Astrocyte (in vitro differentiated cells and primary cell): ENCODE results near the gene L3MBTL4. TPM values are rescaled to one million over a fixed set of nuclear protein-coding genes. Genes with fewer than 3 reads are reported as not detected.

ENCODE experiments used
- DNase-seq: peaks from one replicate; pipeline ENCODE4 v3.0.0-alpha.2; 2010; ENCODE audit warnings: low read depth
- FAIRE-seq: peaks from 2 replicates; lab custom pipeline; 2011; peaks lifted over from hg19 to GRCh38; lab: Jason Lieb, UNC
- H2AFZ ChIP-seq: 2 replicates; pipeline ENCODE4 v1.6.0; 2012; ENCODE audit warnings: low read depth, low read length, inconsistent platforms
- H3K27ac ChIP-seq: 2 replicates; pipeline ENCODE4 v1.5.1; 2011; ENCODE audit warnings: low read depth, low read length, inconsistent platforms
- H3K27me3 ChIP-seq: 2 replicates; pipeline ENCODE4 v1.6.0; 2011; ENCODE audit warnings: low read length, inconsistent platforms; ENCODE audit not compliant: insufficient read depth
- H3K36me3 ChIP-seq: 2 replicates; pipeline ENCODE4 v1.5.1; 2011; ENCODE audit warnings: low read length, inconsistent platforms; ENCODE audit not compliant: insufficient read depth
- H3K4me1 ChIP-seq: 2 replicates; pipeline ENCODE4 v1.5.1; 2011; ENCODE audit warnings: low read length, inconsistent platforms; ENCODE audit not compliant: insufficient read depth
- H3K4me2 ChIP-seq: 2 replicates; pipeline ENCODE4 v1.6.0; 2012; ENCODE audit warnings: low read length, inconsistent platforms
- H3K4me3 ChIP-seq: 2 replicates; pipeline ENCODE4 v1.5.1; 2011; ENCODE audit warnings: low read depth, mild to moderate bottlenecking, low read length, inconsistent platforms; ENCODE audit not compliant: insufficient read depth
- H3K79me2 ChIP-seq: 2 replicates; pipeline ENCODE4 v1.6.0; 2012; ENCODE audit warnings: mild to moderate bottlenecking, low read length, inconsistent platforms; ENCODE audit not compliant: insufficient read depth
- H3K9ac ChIP-seq: 2 replicates; pipeline ENCODE4 v1.6.0; 2012; ENCODE audit warnings: mild to moderate bottlenecking, low read length, inconsistent platforms
- H3K9me3 ChIP-seq: 2 replicates; pipeline ENCODE4 v1.5.1; 2012; ENCODE audit warnings: low read depth, mild to moderate bottlenecking, low read length, inconsistent platforms; ENCODE audit not compliant: insufficient read depth
- H4K20me1 ChIP-seq: 2 replicates; pipeline ENCODE4 v1.6.0; 2012; ENCODE audit warnings: low read length, inconsistent platforms; ENCODE audit not compliant: insufficient read depth
- H3K27ac Mint-ChIP-seq: one replicate; pipeline ENCODE4 v1.8.0; 2021; ENCODE audit warnings: mild to moderate bottlenecking, mixed read lengths; ENCODE audit not compliant: unreplicated experiment
- H3K27me3 Mint-ChIP-seq: one replicate; pipeline ENCODE4 v1.8.0; 2021; ENCODE audit warnings: low read depth, mixed read lengths; ENCODE audit not compliant: unreplicated experiment
- H3K36me3 Mint-ChIP-seq: one replicate; pipeline ENCODE4 v1.8.0; 2021; ENCODE audit warnings: low read depth, mixed read lengths; ENCODE audit not compliant: unreplicated experiment
- H3K4me1 Mint-ChIP-seq: one replicate; pipeline ENCODE4 v1.8.0; 2021; ENCODE audit warnings: low read depth, mixed read lengths; ENCODE audit not compliant: unreplicated experiment
- H3K4me3 Mint-ChIP-seq: one replicate; pipeline ENCODE4 v1.8.0; 2021; ENCODE audit warnings: mild to moderate bottlenecking, moderate library complexity, mixed read lengths; ENCODE audit not compliant: unreplicated experiment
- H3K9me3 Mint-ChIP-seq: one replicate; pipeline ENCODE4 v1.8.0; 2021; ENCODE audit warnings: mild to moderate bottlenecking, mixed read lengths; ENCODE audit not compliant: unreplicated experiment
- EZH2 ChIP-seq: IDR thresholded peaks from 2 replicates; pipeline ENCODE4 v1.6.1; 2012; ENCODE audit warnings: mild to moderate bottlenecking, low read length, inconsistent platforms; ENCODE audit not compliant: insufficient read depth
- total RNA-seq: library from RNA; stranded (reverse); gene quantifications from 2 replicates; pipeline ENCODE4 v1.2.1, GENCODE V29; 2021
- TF ChIP-seq, protein P1 (sequence below): IDR thresholded peaks from 2 replicates; pipeline ENCODE4 v1.5.1; 2011; ENCODE audit warnings: low read depth, mild to moderate bottlenecking, inconsistent platforms, low read length, moderate library complexity; ENCODE audit not compliant: insufficient read depth

The L3MBTL4 gene
- total RNA-seq, 1 donor from 2014 or later = 0.52 TPM

DNA sequence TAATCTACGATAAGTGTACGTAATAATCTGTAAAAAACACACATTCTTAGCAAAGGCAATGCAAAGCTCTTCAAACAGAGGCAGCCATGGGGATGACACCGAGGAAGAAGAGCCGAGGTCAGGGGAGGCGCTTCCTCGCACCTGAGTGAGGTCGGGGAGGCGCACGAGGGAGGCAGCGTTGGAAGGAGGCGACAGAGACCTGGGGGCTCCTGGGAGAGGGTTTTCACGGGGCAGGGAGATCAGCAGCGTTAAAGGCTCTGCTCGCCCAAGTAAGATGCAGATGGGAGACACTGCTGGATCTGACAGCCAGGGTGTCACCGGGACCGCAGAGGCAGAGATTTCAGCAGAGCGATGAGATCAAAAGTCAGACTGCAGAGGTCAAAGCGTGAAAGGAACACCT lies 143.1 kb downstream of the L3MBTL4 start:
- no peaks in the 10 kb centered on the region for H3K36me3 ChIP-seq
- no peaks in the 10 kb centered on the region for H3K9me3 ChIP-seq
- Mint-ChIP-seq H3K4me3 (no peak overlapping the region), H3K36me3 (no peaks in the 10 kb centered on the region), H3K27me3 (peaks cover 24% of the 10 kb centered on the region), H3K27ac (no peak overlapping the region), H3K4me1 (peaks cover 4% of the 10 kb centered on the region), H3K9me3 (peaks cover 2% of the 10 kb centered on the region)
- no peaks in the 10 kb centered on the region for H3K4me1 ChIP-seq
- no peaks in the 10 kb centered on the region for H4K20me1 ChIP-seq
- FAIRE-seq = no peak
- no peak overlapping the region for H3K9ac ChIP-seq
- H3K79me2 ChIP-seq = no peaks in the 10 kb centered on the region
- TF ChIP-seq, protein P1, sequence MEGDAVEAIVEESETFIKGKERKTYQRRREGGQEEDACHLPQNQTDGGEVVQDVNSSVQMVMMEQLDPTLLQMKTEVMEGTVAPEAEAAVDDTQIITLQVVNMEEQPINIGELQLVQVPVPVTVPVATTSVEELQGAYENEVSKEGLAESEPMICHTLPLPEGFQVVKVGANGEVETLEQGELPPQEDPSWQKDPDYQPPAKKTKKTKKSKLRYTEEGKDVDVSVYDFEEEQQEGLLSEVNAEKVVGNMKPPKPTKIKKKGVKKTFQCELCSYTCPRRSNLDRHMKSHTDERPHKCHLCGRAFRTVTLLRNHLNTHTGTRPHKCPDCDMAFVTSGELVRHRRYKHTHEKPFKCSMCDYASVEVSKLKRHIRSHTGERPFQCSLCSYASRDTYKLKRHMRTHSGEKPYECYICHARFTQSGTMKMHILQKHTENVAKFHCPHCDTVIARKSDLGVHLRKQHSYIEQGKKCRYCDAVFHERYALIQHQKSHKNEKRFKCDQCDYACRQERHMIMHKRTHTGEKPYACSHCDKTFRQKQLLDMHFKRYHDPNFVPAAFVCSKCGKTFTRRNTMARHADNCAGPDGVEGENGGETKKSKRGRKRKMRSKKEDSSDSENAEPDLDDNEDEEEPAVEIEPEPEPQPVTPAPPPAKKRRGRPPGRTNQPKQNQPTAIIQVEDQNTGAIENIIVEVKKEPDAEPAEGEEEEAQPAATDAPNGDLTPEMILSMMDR = no peak
- no peak for TF ChIP-seq EZH2
- no peaks in the 10 kb centered on the region for H3K27me3 ChIP-seq
- no peak overlapping the region for H3K27ac ChIP-seq
- H3K4me2 ChIP-seq = no peak overlapping the region
- H2AFZ ChIP-seq = no peak overlapping the region
- H3K4me3 ChIP-seq = no peak overlapping the region
- DNase-seq = no peak

DNA sequence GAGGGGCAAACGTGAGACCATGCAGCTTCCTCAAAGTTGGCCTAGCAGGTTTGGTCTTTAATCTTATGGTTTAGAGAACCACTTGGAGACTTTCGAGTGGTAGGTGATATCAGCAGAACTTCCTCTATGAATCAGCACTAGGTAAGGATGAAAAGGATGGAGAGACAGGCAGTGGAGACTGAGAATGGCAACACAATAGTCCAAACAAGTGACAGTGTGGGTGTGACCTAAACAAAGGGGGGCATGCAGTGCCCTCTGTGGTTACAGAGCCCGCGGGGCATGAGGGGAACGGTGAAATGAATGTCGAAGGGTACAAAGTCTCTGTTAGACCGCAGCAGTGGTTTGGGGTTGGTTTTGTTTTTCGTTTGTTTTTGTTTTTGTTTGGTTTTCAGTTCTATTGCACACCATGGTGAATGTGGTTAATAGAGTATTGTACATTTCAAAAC lies 143.9 kb downstream of the L3MBTL4 start:
- FAIRE-seq (no peak), DNase-seq (no peak)
- Mint-ChIP-seq H3K27ac (no peak overlapping the region), H3K4me3 (no peak overlapping the region), H3K36me3 (no peaks in the 10 kb centered on the region), H3K27me3 (peaks cover 24% of the 10 kb centered on the region), H3K9me3 (peaks cover 2% of the 10 kb centered on the region), H3K4me1 (peaks cover 3% of the 10 kb centered on the region)
- H3K4me1 ChIP-seq = no peaks in the 10 kb centered on the region
- no peak overlapping the region for H3K4me2 ChIP-seq
- no peaks in the 10 kb centered on the region for H3K36me3 ChIP-seq
- no peaks in the 10 kb centered on the region for H3K9me3 ChIP-seq
- H3K9ac ChIP-seq = no peak overlapping the region
- H4K20me1 ChIP-seq = no peaks in the 10 kb centered on the region
- no peak overlapping the region for H3K4me3 ChIP-seq
- no peaks in the 10 kb centered on the region for H3K79me2 ChIP-seq
- no peak overlapping the region for H3K27ac ChIP-seq
- no peak for TF ChIP-seq EZH2
- TF ChIP-seq, protein P1 = no peak
- H3K27me3 ChIP-seq = no peaks in the 10 kb centered on the region
- H2AFZ ChIP-seq = no peak overlapping the region

DNA sequence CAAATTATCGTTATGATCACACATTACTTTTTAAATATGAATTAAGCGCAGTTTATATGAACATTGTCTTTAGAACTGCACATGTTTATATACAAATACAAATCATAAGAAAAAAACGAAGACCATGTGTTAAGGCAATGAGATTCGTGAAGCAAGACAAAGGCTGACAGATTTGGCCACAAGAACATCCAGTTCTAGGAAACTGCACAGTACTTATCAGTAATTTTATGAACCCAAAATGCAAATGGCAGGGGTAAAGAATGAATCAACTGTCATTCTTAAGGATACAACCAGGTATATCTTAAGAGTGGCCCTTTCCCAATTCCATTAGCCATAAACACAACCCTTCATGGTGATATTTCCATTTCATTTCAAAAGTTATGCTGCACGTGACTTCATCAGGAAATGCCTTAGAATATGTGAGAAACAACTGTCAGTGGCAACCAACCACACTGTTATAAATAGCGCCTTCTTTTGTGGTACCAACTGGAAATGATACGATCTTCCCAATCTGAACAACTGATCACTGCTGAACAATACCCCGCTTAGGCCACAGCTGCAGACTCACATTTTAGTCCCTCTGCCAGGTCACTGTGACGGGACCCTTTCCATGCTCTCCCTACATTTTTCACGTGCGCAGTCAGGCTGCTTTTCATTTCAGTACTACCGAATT lies 144.9 kb downstream of the L3MBTL4 start:
- H3K9me3 Mint-ChIP-seq = peaks cover 2% of the 10 kb centered on the region
- H3K27ac Mint-ChIP-seq = no peak overlapping the region
- no peaks in the 10 kb centered on the region for H3K4me1 Mint-ChIP-seq
- no peaks in the 10 kb centered on the region for H3K79me2 ChIP-seq
- no peaks in the 10 kb centered on the region for H3K36me3 Mint-ChIP-seq
- no peaks in the 10 kb centered on the region for H3K27me3 ChIP-seq
- peaks cover 17% of the 10 kb centered on the region for H3K27me3 Mint-ChIP-seq
- DNase-seq = no peak
- H3K36me3 ChIP-seq = no peaks in the 10 kb centered on the region
- no peaks in the 10 kb centered on the region for H3K4me1 ChIP-seq
- no peaks in the 10 kb centered on the region for H3K9me3 ChIP-seq
- no peak overlapping the region for H3K4me3 ChIP-seq
- no peak for FAIRE-seq
- TF ChIP-seq EZH2 = no peak
- TF ChIP-seq, protein P1 = no peak
- H4K20me1 ChIP-seq = no peaks in the 10 kb centered on the region
- H3K27ac ChIP-seq = no peak overlapping the region
- H3K4me3 Mint-ChIP-seq = no peak overlapping the region
- H3K4me2 ChIP-seq = no peak overlapping the region
- no peak overlapping the region for H2AFZ ChIP-seq
- H3K9ac ChIP-seq = no peak overlapping the region
